Activated naive CD4-positive, alpha-beta T cell treated with anti-CD3 and anti-CD28 coated beads, Interleukin-2, amount 10 ng/mL, durations not matched to agents 7 days and 5 days (primary cell): ENCODE results near the gene SLC15A4.
"Not testable (repeated sequence)": the region's sequence is repeated elsewhere in the genome, so short reads cannot be mapped to it uniquely, and the experiment has no call there.

Experiments
- CTCF ChIA-PET: fragments of 350-600 bp; sonication (Branson Sonifier 250); formaldehyde crosslinking; loops from one replicate; lab custom pipeline; 2021; ENCODE audit warnings: antibody characterized with exemption; lab: Charles Lee
- DNase-seq: peaks from one replicate; pipeline ENCODE4 v3.0.0-alpha.2; 2020
- H3K27ac Mint-ChIP-seq: one replicate; pipeline ENCODE4 v1.8.0; 2021; ENCODE audit warnings: mild to moderate bottlenecking, moderate library complexity, mixed read lengths
- H3K27me3 Mint-ChIP-seq: one replicate; pipeline ENCODE4 v1.8.0; 2021; ENCODE audit warnings: mild to moderate bottlenecking, mixed read lengths
- H3K36me3 Mint-ChIP-seq: one replicate; pipeline ENCODE4 v1.8.0; 2021; ENCODE audit warnings: mixed read lengths
- H3K4me1 Mint-ChIP-seq: one replicate; pipeline ENCODE4 v1.8.0; 2021; ENCODE audit warnings: mixed read lengths
- H3K4me3 Mint-ChIP-seq: one replicate; pipeline ENCODE4 v1.8.0; 2021; ENCODE audit warnings: mild to moderate bottlenecking, moderate library complexity, mixed read lengths
- H3K9me3 Mint-ChIP-seq: one replicate; pipeline ENCODE4 v1.8.0; 2021; ENCODE audit warnings: mixed read lengths

The SLC15A4 gene

DNA sequence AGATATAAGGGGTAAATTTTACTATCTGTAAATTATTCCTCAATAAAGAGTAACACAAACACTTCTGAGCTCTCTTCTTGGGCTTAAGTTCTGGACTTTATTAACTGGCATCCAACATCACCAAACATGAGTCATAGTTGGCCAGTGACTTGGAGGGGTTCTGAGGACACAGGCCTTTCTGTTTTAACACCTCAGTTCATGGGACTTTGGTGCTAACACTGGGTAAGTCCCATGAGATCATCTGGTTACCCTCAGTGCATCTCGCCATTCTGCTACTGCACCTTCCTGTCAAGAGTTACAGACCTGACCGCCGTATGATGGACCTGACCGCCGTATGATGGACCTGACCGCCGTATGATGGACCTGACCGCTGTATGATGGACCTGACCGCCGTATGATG is 9.9 kb downstream of the SLC15A4 start:
- no peaks in the 10 kb centered on the region for H3K27me3 Mint-ChIP-seq
- peaks cover 46% of the 10 kb centered on the region for H3K4me1 Mint-ChIP-seq
- no peak overlapping the region for H3K27ac Mint-ChIP-seq
- H3K9me3 Mint-ChIP-seq = no peaks in the 10 kb centered on the region
- CTCF ChIA-PET = no interaction called here
- H3K4me3 Mint-ChIP-seq = no peak overlapping the region
- H3K36me3 Mint-ChIP-seq = peaks cover 28% of the 10 kb centered on the region
- DNase-seq = no peak

DNA sequence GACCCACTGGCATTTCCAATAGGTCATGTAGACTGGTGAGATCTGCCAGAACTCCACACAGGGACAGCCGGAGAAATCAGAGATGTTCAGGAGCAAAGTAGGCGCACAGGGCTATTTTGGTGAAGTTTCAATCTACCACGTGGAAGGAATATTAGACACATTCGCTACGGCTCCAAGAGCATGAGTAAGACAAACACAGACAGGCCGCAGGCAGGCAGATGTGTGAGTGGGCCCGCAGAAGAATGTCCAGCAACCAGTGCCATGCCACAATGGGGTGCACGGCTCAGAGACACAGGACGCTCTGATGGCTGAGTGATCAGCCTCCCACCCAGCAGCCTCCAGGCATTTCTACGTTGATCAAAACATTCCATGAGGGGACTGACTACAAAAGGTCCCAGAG is 10.4 kb downstream of the SLC15A4 start:
- H3K4me3 Mint-ChIP-seq = no peak overlapping the region
- H3K27ac Mint-ChIP-seq = no peak overlapping the region
- H3K36me3 Mint-ChIP-seq = peaks cover 31% of the 10 kb centered on the region
- peaks cover 43% of the 10 kb centered on the region for H3K4me1 Mint-ChIP-seq
- CTCF ChIA-PET = no interaction called here
- DNase-seq = no peak
- no peaks in the 10 kb centered on the region for H3K27me3 Mint-ChIP-seq
- H3K9me3 Mint-ChIP-seq = no peaks in the 10 kb centered on the region

GRCh38 chr12:128811806-128812205 is 12.0 kb downstream of the SLC15A4 start:
- no peak for DNase-seq
- H3K36me3 Mint-ChIP-seq = peaks cover 39% of the 10 kb centered on the region
- no peak overlapping the region for H3K4me3 Mint-ChIP-seq
- peak overlapping the region; percentile 72 for H3K27ac Mint-ChIP-seq
- CTCF ChIA-PET = no interaction called here
- H3K9me3 Mint-ChIP-seq = no peaks in the 10 kb centered on the region
- H3K4me1 Mint-ChIP-seq = peaks cover 30% of the 10 kb centered on the region
- no peaks in the 10 kb centered on the region for H3K27me3 Mint-ChIP-seq

DNA sequence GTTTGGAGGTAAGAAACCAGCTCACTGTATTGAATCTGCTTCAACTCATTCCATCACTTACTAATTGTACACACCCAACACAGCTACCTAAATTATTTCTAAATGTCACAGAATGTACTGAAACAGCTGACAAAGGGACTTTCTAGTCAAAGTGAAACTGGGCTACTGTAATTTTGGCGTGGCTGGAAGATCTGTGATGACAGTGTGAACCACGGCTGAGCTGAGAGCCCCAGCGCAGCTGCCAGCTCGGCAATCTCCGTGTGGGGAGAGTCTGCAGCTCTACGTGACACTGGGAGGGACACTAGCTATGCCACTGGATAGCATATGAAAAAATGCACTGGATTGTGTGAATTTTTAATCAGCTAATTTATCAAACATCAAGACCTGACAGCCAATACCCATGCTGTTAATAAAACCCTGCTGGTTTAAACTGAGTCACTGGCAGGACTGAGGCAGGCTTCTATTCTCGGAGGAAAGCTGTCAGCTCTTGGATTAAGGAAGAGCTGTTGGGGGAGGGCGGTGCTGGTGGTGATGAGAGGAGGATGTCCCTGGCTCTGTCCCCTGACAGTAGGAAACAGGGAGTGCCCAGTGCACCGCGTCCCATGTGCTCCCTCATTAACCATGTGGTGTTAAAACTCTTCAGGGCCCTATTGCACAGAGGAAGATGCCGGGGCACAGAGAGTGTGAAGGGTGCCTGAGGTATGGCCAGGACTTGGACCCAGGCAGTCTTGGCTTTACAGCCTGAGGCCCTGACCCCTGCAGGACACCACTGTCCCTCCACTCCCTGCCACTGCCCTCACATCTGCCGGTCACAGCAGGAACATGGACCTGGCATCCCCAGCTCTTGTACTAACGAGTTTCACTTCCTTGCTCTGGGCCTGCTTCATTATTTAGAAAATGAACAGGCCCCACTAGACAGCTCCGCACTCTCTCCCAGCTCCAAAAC is 13.3 kb downstream of the SLC15A4 start:
- no peak overlapping the region for H3K27ac Mint-ChIP-seq
- H3K36me3 Mint-ChIP-seq = peaks cover 44% of the 10 kb centered on the region
- CTCF ChIA-PET = interaction anchor here (1.1 to 1.2 kb wide), 2 partner anchors 11 to 12 kb away, joined by 4 read pairs; no protein-coding TSS in a partner anchor

GRCh38 chr12:128808651-128809050 is 15.1 kb downstream of the SLC15A4 start:
- CTCF ChIA-PET = no interaction called here
- H3K27ac Mint-ChIP-seq = no peak overlapping the region
- no peak for DNase-seq
- H3K36me3 Mint-ChIP-seq = peaks cover 46% of the 10 kb centered on the region
- H3K9me3 Mint-ChIP-seq = no peaks in the 10 kb centered on the region
- H3K4me3 Mint-ChIP-seq = no peak overlapping the region
- no peaks in the 10 kb centered on the region for H3K27me3 Mint-ChIP-seq
- H3K4me1 Mint-ChIP-seq = peaks cover 24% of the 10 kb centered on the region

More for the DNA sequence above, 13.3 kb downstream of the SLC15A4 start:
- Mint-ChIP-seq H3K27me3 (no peaks in the 10 kb centered on the region), H3K9me3 (no peaks in the 10 kb centered on the region), H3K4me3 (no peak overlapping the region), H3K4me1 (peaks cover 24% of the 10 kb centered on the region)
- DNase-seq = no peak

GRCh38 chr12:128807161-128807724 is 16.5 kb downstream of the SLC15A4 start:
- H3K9me3 Mint-ChIP-seq = no peaks in the 10 kb centered on the region
- H3K4me3 Mint-ChIP-seq = no peak overlapping the region
- H3K36me3 Mint-ChIP-seq = peaks cover 45% of the 10 kb centered on the region
- no peaks in the 10 kb centered on the region for H3K27me3 Mint-ChIP-seq
- DNase-seq = no peak
- CTCF ChIA-PET = interaction anchor here (2.2 kb wide), 1 partner anchor 13 kb away, joined by 5 read pairs; no protein-coding TSS in a partner anchor
- peaks cover 14% of the 10 kb centered on the region for H3K4me1 Mint-ChIP-seq
- H3K27ac Mint-ChIP-seq = no peak overlapping the region

GRCh38 chr12:128806573-128806972 is 17.2 kb downstream of the SLC15A4 start:
- CTCF ChIA-PET = interaction anchor here (2.2 kb wide), 1 partner anchor 12 kb away, joined by 5 read pairs; no protein-coding TSS in a partner anchor
- H3K27ac Mint-ChIP-seq = no peak overlapping the region
- peaks cover 10% of the 10 kb centered on the region for H3K4me1 Mint-ChIP-seq
- H3K36me3 Mint-ChIP-seq = peaks cover 42% of the 10 kb centered on the region
- no peak for DNase-seq
- H3K27me3 Mint-ChIP-seq = no peaks in the 10 kb centered on the region
- no peak overlapping the region for H3K4me3 Mint-ChIP-seq
- no peaks in the 10 kb centered on the region for H3K9me3 Mint-ChIP-seq

- H3K27me3 Mint-ChIP-seq, DNase-seq, H3K9me3 Mint-ChIP-seq, CTCF ChIA-PET, H3K27ac Mint-ChIP-seq, H3K4me3 Mint-ChIP-seq, H3K4me1 Mint-ChIP-seq: not testable (repeated sequence)
- peaks cover 49% of the 10 kb centered on the region for H3K36me3 Mint-ChIP-seq
Observed at GRCh38 chr12:128805406-128805805, 18.4 kb downstream of the SLC15A4 start.

DNA sequence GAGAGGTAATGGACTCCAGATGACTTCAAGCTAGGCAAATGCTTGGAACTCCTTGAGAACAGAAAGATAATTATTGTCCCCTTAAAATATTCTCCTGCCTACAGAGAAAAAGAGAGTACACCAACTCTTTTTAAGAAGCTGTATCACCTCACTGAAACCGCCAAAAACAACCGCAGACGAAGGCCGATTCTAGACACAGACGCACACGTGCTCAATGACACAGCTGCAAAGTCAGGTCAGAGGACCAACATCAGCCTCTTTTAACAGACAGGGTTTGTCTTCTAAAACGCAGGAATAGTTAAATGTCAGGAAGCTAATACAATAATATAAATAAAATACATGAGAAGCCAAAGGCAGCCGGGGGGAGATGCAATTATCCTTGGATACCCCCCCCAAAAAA is 19.0 kb downstream of the SLC15A4 start:
- Mint-ChIP-seq H3K27ac (no peak overlapping the region), H3K36me3 (peaks cover 55% of the 10 kb centered on the region), H3K27me3 (no peaks in the 10 kb centered on the region), H3K4me3 (no peak overlapping the region), H3K4me1 (no peaks in the 10 kb centered on the region), H3K9me3 (no peaks in the 10 kb centered on the region)
- CTCF ChIA-PET = no interaction called here
- no peak for DNase-seq

DNA sequence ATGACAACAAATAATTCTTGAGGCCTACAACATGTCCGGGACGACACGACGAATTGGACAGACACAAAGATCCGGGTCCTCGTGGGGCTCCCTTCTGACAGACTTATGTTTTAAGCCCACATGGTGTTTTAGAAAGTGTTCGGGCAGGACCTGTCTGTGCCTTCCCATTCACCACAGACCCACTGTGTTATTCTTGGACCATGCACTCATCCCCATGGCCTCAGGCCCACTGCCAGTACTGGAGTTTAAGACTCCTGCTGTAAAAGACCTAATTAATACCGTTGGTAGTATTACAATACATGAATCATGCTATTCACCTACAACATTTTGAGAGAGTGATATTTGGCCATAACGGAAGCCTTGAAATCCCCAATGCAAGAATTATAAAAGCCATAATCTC is 20.0 kb downstream of the SLC15A4 start:
- H3K27ac Mint-ChIP-seq = no peak overlapping the region
- peaks cover 56% of the 10 kb centered on the region for H3K36me3 Mint-ChIP-seq
- CTCF ChIA-PET = no interaction called here
- H3K9me3 Mint-ChIP-seq = no peaks in the 10 kb centered on the region
- no peak overlapping the region for H3K4me3 Mint-ChIP-seq
- H3K27me3 Mint-ChIP-seq = no peaks in the 10 kb centered on the region
- no peak for DNase-seq
- no peaks in the 10 kb centered on the region for H3K4me1 Mint-ChIP-seq

GRCh38 chr12:128802756-128803155 is 21.0 kb downstream of the SLC15A4 start:
- Mint-ChIP-seq H3K4me3 (no peak overlapping the region), H3K36me3 (peaks cover 53% of the 10 kb centered on the region), H3K27ac (no peak overlapping the region), H3K27me3 (no peaks in the 10 kb centered on the region), H3K9me3 (no peaks in the 10 kb centered on the region), H3K4me1 (no peaks in the 10 kb centered on the region)
- no peak for DNase-seq
- CTCF ChIA-PET = no interaction called here

DNA sequence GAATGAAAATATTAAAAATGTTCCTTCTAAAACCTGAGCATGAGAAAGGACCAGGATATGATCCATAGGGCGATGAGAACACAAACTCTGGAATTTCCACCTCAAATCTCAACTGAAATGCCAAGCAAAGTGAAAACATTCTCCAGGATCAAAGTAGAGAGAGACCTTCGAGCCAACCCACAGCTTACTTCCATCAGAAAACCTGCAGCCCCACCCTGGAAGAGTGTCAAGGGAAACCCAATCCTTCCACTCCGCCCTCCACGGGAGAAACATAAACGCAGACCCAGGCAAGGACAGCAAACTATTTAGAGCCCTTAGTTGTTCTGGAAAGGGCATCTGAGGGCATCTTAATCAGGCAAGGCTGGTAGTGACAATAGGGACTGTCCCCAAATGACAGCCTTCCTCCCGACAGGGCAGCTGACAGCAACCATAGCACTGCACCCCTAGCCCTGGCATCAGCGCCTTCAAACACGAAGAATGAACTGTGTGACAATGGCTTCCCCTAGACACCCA is 21.8 kb downstream of the SLC15A4 start:
- Mint-ChIP-seq H3K27me3 (no peaks in the 10 kb centered on the region), H3K9me3 (no peaks in the 10 kb centered on the region), H3K4me1 (no peaks in the 10 kb centered on the region), H3K4me3 (no peak overlapping the region), H3K27ac (no peak overlapping the region), H3K36me3 (peaks cover 52% of the 10 kb centered on the region)
- CTCF ChIA-PET = no interaction called here
- DNase-seq = no peak

GRCh38 chr12:128800606-128801005 is 23.2 kb downstream of the SLC15A4 start:
- Mint-ChIP-seq H3K27ac (no peak overlapping the region), H3K36me3 (peaks cover 57% of the 10 kb centered on the region), H3K4me3 (no peak overlapping the region), H3K27me3 (no peaks in the 10 kb centered on the region), H3K4me1 (peaks cover 7% of the 10 kb centered on the region), H3K9me3 (no peaks in the 10 kb centered on the region)
- CTCF ChIA-PET = no interaction called here
- no peak for DNase-seq

GRCh38 chr12:128798571-128799341 is 25.0 kb downstream of the SLC15A4 start:
- Mint-ChIP-seq H3K4me1 (peaks cover 21% of the 10 kb centered on the region), H3K27me3 (no peaks in the 10 kb centered on the region), H3K36me3 (peaks cover 62% of the 10 kb centered on the region), H3K4me3 (no peak overlapping the region), H3K9me3 (no peaks in the 10 kb centered on the region), H3K27ac (no peak overlapping the region)
- no peak for DNase-seq
- CTCF ChIA-PET = interaction anchor here (1.3 to 2.6 kb wide), 2 partner anchors 11 to 16 kb away, joined by 4 to 9 read pairs; no protein-coding TSS in a partner anchor
